Loucy (cell line): Measurements from ENCODE around the gene MBTD1.
"Not testable (repeated sequence)": the region's sequence is repeated elsewhere in the genome, so short reads cannot be mapped to it uniquely, and the experiment has no call there.

Experiments used
- H2AFZ ChIP-seq: fragments of 200-600 bp; sonication (generic); 2 replicates; pipeline ENCODE4 v1.6.0; 2016; ENCODE audit warnings: antibody characterized with exemption, mild to moderate bottlenecking, low read length, moderate library complexity
- H3F3A ChIP-seq: fragments of 200-600 bp; 2 replicates; pipeline ENCODE4 v1.6.0; 2016; ENCODE audit warnings: antibody characterized with exemption, low read depth, mild to moderate bottlenecking
- H3K27me3 ChIP-seq: fragments of 200-600 bp; sonication (generic); 2 replicates; pipeline ENCODE4 v1.6.1; 2014; ENCODE audit warnings: low read length, mild to moderate bottlenecking; ENCODE audit not compliant: insufficient read depth, poor library complexity, severe bottlenecking
- H3K36me3 ChIP-seq: fragments of 200-600 bp; sonication (generic); 2 replicates; pipeline ENCODE4 v1.6.1; 2016; ENCODE audit warnings: low read length; ENCODE audit not compliant: insufficient read depth
- H3K4me1 ChIP-seq: fragments of 200-600 bp; sonication (generic); 2 replicates; pipeline ENCODE4 v1.5.1; 2014; ENCODE audit warnings: low read length, mild to moderate bottlenecking; ENCODE audit not compliant: insufficient read depth, poor library complexity, severe bottlenecking
- H3K4me2 ChIP-seq: fragments of 200-600 bp; sonication (generic); 2 replicates; pipeline ENCODE4 v1.6.0; 2014; ENCODE audit warnings: antibody characterized with exemption, low read length, low read depth, mild to moderate bottlenecking; ENCODE audit not compliant: poor library complexity, severe bottlenecking
- H3K4me3 ChIP-seq: fragments of 200-600 bp; sonication (generic); 2 replicates; pipeline ENCODE4 v1.5.1; 2014; ENCODE audit warnings: low read length, mild to moderate bottlenecking, mixed read lengths; ENCODE audit not compliant: poor library complexity, severe bottlenecking
- H3K79me2 ChIP-seq: fragments of 200-600 bp; sonication (generic); 2 replicates; pipeline ENCODE4 v1.6.1; 2014; ENCODE audit warnings: low read length; ENCODE audit not compliant: insufficient read depth
- H3K9ac ChIP-seq: fragments of 200-600 bp; sonication (generic); 2 replicates; pipeline ENCODE4 v1.6.0; 2014; ENCODE audit warnings: mild to moderate bottlenecking, low read depth, low read length, moderate library complexity; ENCODE audit not compliant: poor library complexity, severe bottlenecking
- H3K9me2 ChIP-seq: fragments of 200-600 bp; sonication (generic); replicated peaks from 2 replicates; pipeline ENCODE4 v1.6.1; 2016; ENCODE audit warnings: low read depth, low read length, mixed read lengths
- H3K9me3 ChIP-seq: fragments of 200-600 bp; sonication (generic); 2 replicates; pipeline ENCODE4 v1.6.1; 2014; ENCODE audit warnings: mild to moderate bottlenecking, antibody characterized with exemption, low read length, low read depth; ENCODE audit not compliant: insufficient read depth
- H4K20me1 ChIP-seq: fragments of 200-600 bp; sonication (generic); 2 replicates; pipeline ENCODE4 v1.6.0; 2014; ENCODE audit warnings: antibody characterized with exemption, low read length, mild to moderate bottlenecking; ENCODE audit not compliant: insufficient read depth, poor library complexity, severe bottlenecking
- EZH2phosphoT487 ChIP-seq: fragments of 200-600 bp; IDR thresholded peaks from 2 replicates; pipeline ENCODE4 v1.6.1; 2018; ENCODE audit warnings: antibody characterized with exemption, mild to moderate bottlenecking, moderate library complexity, borderline replicate concordance
- TF ChIP-seq, protein P1 (sequence below): fragments of 200-600 bp; sonication (generic); conservative IDR thresholded peaks from 2 replicates; pipeline ENCODE4 v1.5.1; 2014; ENCODE audit warnings: mild to moderate bottlenecking, antibody characterized with exemption, low read length

The MBTD1 gene

DNA sequence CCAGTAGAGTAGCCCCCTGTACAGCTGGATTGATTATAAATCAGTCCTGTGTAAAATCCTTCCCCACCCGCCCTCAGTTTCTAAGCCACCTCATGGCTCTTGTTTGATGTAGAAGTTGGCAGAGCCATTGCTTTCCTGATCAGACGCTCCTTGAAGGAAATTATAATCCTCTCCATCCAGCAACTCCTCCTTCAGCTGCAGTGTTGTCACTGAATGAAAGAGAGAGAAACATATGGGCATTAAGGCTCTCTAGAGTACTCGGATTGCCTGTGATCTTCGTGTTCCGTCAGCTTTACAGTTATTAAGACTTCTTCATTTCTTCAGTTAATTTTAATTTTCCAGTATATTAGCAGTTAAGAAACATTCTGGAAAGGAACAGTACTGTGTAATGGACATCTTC lies 79.4 kb downstream of the MBTD1 start:
- Histone ChIP-seq H3K9me3 (no peaks in the 10 kb centered on the region), H3F3A (no peaks in the 10 kb centered on the region), H3K36me3 (peaks cover 42% of the 10 kb centered on the region; the same call in 1 of the 2 replicates), H2AFZ (no peak overlapping the region), H3K9me2 (no peaks in the 10 kb centered on the region), H3K4me3 (no peak overlapping the region), H3K79me2 (no peaks in the 10 kb centered on the region), H3K4me2 (no peak overlapping the region), H3K27me3 (no peaks in the 10 kb centered on the region), H4K20me1 (no peaks in the 10 kb centered on the region), H3K4me1 (no peaks in the 10 kb centered on the region), H3K9ac (no peak overlapping the region)
- TF ChIP-seq, protein P1, sequence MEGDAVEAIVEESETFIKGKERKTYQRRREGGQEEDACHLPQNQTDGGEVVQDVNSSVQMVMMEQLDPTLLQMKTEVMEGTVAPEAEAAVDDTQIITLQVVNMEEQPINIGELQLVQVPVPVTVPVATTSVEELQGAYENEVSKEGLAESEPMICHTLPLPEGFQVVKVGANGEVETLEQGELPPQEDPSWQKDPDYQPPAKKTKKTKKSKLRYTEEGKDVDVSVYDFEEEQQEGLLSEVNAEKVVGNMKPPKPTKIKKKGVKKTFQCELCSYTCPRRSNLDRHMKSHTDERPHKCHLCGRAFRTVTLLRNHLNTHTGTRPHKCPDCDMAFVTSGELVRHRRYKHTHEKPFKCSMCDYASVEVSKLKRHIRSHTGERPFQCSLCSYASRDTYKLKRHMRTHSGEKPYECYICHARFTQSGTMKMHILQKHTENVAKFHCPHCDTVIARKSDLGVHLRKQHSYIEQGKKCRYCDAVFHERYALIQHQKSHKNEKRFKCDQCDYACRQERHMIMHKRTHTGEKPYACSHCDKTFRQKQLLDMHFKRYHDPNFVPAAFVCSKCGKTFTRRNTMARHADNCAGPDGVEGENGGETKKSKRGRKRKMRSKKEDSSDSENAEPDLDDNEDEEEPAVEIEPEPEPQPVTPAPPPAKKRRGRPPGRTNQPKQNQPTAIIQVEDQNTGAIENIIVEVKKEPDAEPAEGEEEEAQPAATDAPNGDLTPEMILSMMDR: no peak
- no peak for TF ChIP-seq EZH2phosphoT487

DNA sequence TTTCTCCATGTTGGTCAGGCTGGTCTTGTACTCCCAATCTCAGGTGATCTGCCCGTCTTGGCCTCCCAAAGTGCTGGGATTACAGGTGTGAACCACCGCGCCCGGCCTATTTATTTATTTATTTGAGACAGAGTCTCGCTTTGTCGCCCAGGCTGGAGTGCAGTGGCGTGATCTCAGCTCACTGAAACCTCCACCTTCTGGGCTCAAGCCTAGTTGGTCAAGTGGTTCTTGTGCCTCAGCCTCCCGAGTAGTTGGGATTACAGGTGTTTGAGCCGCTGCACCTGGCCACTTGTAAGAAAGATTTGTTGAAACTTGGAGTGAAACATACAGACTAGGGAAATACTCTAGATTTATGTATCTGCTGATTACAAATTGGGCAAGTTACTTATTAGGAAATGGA lies 87.8 kb downstream of the MBTD1 start:
- Histone ChIP-seq H3K4me1 (peaks cover 18% of the 10 kb centered on the region), H4K20me1 (peaks cover 13% of the 10 kb centered on the region), H3K79me2 (peaks cover 32% of the 10 kb centered on the region), H3K36me3 (peaks cover 20% of the 10 kb centered on the region; the same call in 1 of the 2 replicates)
- H3K9me2 ChIP-seq, H3F3A ChIP-seq, H2AFZ ChIP-seq, H3K9me3 ChIP-seq, H3K9ac ChIP-seq, H3K4me3 ChIP-seq, H3K4me2 ChIP-seq, H3K27me3 ChIP-seq: not testable (repeated sequence)

DNA sequence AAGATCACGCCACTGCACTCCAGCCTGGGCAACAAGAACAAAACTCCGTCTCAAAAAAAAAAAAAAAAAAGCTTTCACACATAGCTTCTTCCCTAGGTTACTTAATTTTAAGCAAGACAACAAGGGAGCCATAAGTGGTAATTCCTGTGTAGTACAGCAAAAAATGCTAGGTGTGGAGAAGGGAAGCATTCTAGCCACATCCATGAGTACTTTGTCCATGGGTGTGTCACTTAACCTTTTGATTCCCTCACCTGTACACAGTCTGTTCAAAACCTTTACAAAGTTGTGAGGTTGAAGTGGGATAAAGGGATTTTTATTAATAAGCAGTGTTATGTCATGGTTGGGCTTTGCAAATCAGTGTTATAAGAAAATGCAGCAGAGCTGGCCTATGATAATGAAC lies 89.1 kb downstream of the MBTD1 start:
- TF ChIP-seq, protein P1: no peak
- no peak for TF ChIP-seq EZH2phosphoT487
- Histone ChIP-seq H3K36me3 (peaks cover 20% of the 10 kb centered on the region; the same call in 1 of the 2 replicates), H3K9me3 (no peaks in the 10 kb centered on the region), H3F3A (peaks cover 3% of the 10 kb centered on the region; the same call in 1 of the 2 replicates), H3K4me3 (no peak overlapping the region), H3K79me2 (peaks cover 36% of the 10 kb centered on the region), H2AFZ (no peak overlapping the region), H4K20me1 (peaks cover 13% of the 10 kb centered on the region), H3K27me3 (no peaks in the 10 kb centered on the region), H3K4me2 (peak overlapping the region; percentile 5), H3K9ac (no peak overlapping the region), H3K9me2 (no peaks in the 10 kb centered on the region), H3K4me1 (peaks cover 22% of the 10 kb centered on the region)

DNA sequence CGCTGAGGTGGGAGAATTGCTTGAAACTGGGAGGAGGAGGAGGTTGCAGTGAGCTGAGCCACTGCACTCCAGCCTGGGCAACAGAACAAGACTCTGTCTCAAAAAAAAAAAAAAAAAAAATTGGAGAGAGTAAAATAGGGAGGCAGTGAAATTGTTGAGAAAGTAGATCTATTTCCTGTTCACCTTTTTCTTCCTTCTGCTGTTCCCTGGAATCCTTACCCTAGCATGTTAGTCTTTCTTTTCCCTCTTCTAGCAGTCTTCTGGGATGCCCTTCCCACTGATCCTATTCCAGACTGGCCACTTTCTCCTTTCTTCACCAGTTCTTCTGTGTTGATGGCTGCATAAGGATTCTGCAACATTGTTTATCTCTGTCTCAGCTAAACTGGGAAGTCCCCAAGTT lies 90.5 kb downstream of the MBTD1 start:
- Histone ChIP-seq H3K27me3 (no peaks in the 10 kb centered on the region), H2AFZ (no peak overlapping the region), H3K79me2 (peaks cover 36% of the 10 kb centered on the region), H3F3A (peaks cover 3% of the 10 kb centered on the region; the same call in 1 of the 2 replicates), H3K9me3 (no peaks in the 10 kb centered on the region), H3K4me1 (peaks cover 27% of the 10 kb centered on the region), H3K36me3 (peaks cover 20% of the 10 kb centered on the region; the same call in 1 of the 2 replicates), H3K9me2 (no peaks in the 10 kb centered on the region), H3K4me3 (no peak overlapping the region), H3K4me2 (peak overlapping the region; percentile 8), H4K20me1 (peaks cover 13% of the 10 kb centered on the region), H3K9ac (peak overlapping the region; percentile 21)
- TF ChIP-seq, protein P1: no peak
- TF ChIP-seq EZH2phosphoT487: no peak
